ENCODE results near the gene MYH9.
A peak's percentile ranks its signal among the peaks of the same experiment; 100 is the strongest.

Gene MYH9

GRCh38 chr22:36398601-36399471 lies 11.1 kb upstream of the MYH9 start:
- Histone ChIP-seq H2BK120ac (ENCODE audit: low read depth, low read length) (no peak overlapping the region), H3K56ac (ENCODE audit: low read length) (no peak overlapping the region), H3K27me3 (ENCODE audit: insufficient read depth, low read length, poor library complexity) (no peaks in the 10 kb centered on the region), H3K79me1 (ENCODE audit: low read length) (no peaks in the 10 kb centered on the region), H3K27ac (ENCODE audit: low read depth, low read length) (no peak overlapping the region), H3K4me1 (ENCODE audit: control insufficient read depth, low read depth, low read length) (peaks cover 2% of the 10 kb centered on the region), H3K4me3 (ENCODE audit: low read length) (no peak overlapping the region), H2BK15ac (replicated peaks; ENCODE audit: low read depth) (no peak overlapping the region), H3K9ac (ENCODE audit: low read length) (no peak overlapping the region), H3K4me2 (ENCODE audit: low read length) (no peak overlapping the region), H3K18ac (ENCODE audit: low read length) (no peak overlapping the region), H2AK5ac (ENCODE audit: low read length) (no peak overlapping the region), H3K23ac (ENCODE audit: low read length) (no peak overlapping the region), H3K4ac (ENCODE audit: low read depth, low read length) (no peak overlapping the region), H4K5ac (ENCODE audit: low read length) (no peak overlapping the region), H4K8ac (ENCODE audit: low read depth, low read length) (no peak overlapping the region), H3K79me2 (ENCODE audit: control insufficient read depth, insufficient read depth, low read length) (no peaks in the 10 kb centered on the region), H2BK5ac (ENCODE audit: low read length) (no peak overlapping the region), H3K36me3 (ENCODE audit: control insufficient read depth, insufficient read depth, low read length) (no peaks in the 10 kb centered on the region)
- WGBS (ENCODE audit: extremely low coverage, insufficient coverage, low lambda C conversion rate) = no CpG with 5 or more reads among the region's 10 CpGs
- no peak for DNase-seq

- H3K4ac ChIP-seq (ENCODE audit: low read depth, low read length) = peak overlapping the region; percentile 49
- H3K56ac ChIP-seq (ENCODE audit: low read length) = peak overlapping the region; percentile 10
- H3K18ac ChIP-seq (ENCODE audit: low read length) = no peak overlapping the region
- H3K4me3 ChIP-seq (ENCODE audit: low read length) = no peak overlapping the region
- no peak overlapping the region for H4K5ac ChIP-seq (ENCODE audit: low read length)
- no peaks in the 10 kb centered on the region for H3K27me3 ChIP-seq (ENCODE audit: insufficient read depth, low read length, poor library complexity)
- peak; percentile 84 for DNase-seq
- H3K4me2 ChIP-seq (ENCODE audit: low read length) = no peak overlapping the region
- H3K23ac ChIP-seq (ENCODE audit: low read length) = no peak overlapping the region
- H2BK120ac ChIP-seq (ENCODE audit: low read depth, low read length) = no peak overlapping the region
- H3K4me1 ChIP-seq (ENCODE audit: control insufficient read depth, low read depth, low read length) = peaks cover 2% of the 10 kb centered on the region
- H3K36me3 ChIP-seq (ENCODE audit: control insufficient read depth, insufficient read depth, low read length) = no peaks in the 10 kb centered on the region
- no peak overlapping the region for H3K27ac ChIP-seq (ENCODE audit: low read depth, low read length)
- no peaks in the 10 kb centered on the region for H3K79me2 ChIP-seq (ENCODE audit: control insufficient read depth, insufficient read depth, low read length)
- H4K8ac ChIP-seq (ENCODE audit: low read depth, low read length) = no peak overlapping the region
- H2AK5ac ChIP-seq (ENCODE audit: low read length) = no peak overlapping the region
- H3K79me1 ChIP-seq (ENCODE audit: low read length) = no peaks in the 10 kb centered on the region
- H3K9ac ChIP-seq (ENCODE audit: low read length) = no peak overlapping the region
- WGBS (ENCODE audit: extremely low coverage, insufficient coverage, low lambda C conversion rate) = no CpG with 5 or more reads among the region's 13 CpGs
- H2BK15ac ChIP-seq (replicated peaks; ENCODE audit: low read depth) = no peak overlapping the region
- H2BK5ac ChIP-seq (ENCODE audit: low read length) = no peak overlapping the region
Measured at GRCh38 chr22:36397131-36398093, 9.6 kb upstream of the MYH9 start.

- Histone ChIP-seq H3K4ac (ENCODE audit: low read depth, low read length) (no peak overlapping the region), H3K27me3 (ENCODE audit: insufficient read depth, low read length, poor library complexity) (no peaks in the 10 kb centered on the region), H3K27ac (ENCODE audit: low read depth, low read length) (no peak overlapping the region), H3K79me1 (ENCODE audit: low read length) (no peaks in the 10 kb centered on the region), H4K8ac (ENCODE audit: low read depth, low read length) (no peak overlapping the region), H3K36me3 (ENCODE audit: control insufficient read depth, insufficient read depth, low read length) (no peaks in the 10 kb centered on the region), H2AK5ac (ENCODE audit: low read length) (no peak overlapping the region), H3K4me1 (ENCODE audit: control insufficient read depth, low read depth, low read length) (peaks cover 2% of the 10 kb centered on the region), H3K79me2 (ENCODE audit: control insufficient read depth, insufficient read depth, low read length) (no peaks in the 10 kb centered on the region), H3K4me3 (ENCODE audit: low read length) (no peak overlapping the region), H3K18ac (ENCODE audit: low read length) (no peak overlapping the region), H4K5ac (ENCODE audit: low read length) (no peak overlapping the region), H3K23ac (ENCODE audit: low read length) (no peak overlapping the region), H2BK5ac (ENCODE audit: low read length) (no peak overlapping the region), H3K56ac (ENCODE audit: low read length) (no peak overlapping the region), H3K9ac (ENCODE audit: low read length) (no peak overlapping the region), H2BK120ac (ENCODE audit: low read depth, low read length) (no peak overlapping the region), H3K4me2 (ENCODE audit: low read length) (no peak overlapping the region), H2BK15ac (replicated peaks; ENCODE audit: low read depth) (no peak overlapping the region)
- DNase-seq = no peak
- WGBS (ENCODE audit: extremely low coverage, insufficient coverage, low lambda C conversion rate) = no CpG with 5 or more reads among the region's 2 CpGs
Measured at GRCh38 chr22:36395915-36396314, 8.1 kb upstream of the MYH9 start.

- Histone ChIP-seq H3K79me2 (ENCODE audit: control insufficient read depth, insufficient read depth, low read length) (no peaks in the 10 kb centered on the region), H2BK15ac (replicated peaks; ENCODE audit: low read depth) (no peak overlapping the region), H4K8ac (ENCODE audit: low read depth, low read length) (no peak overlapping the region), H3K79me1 (ENCODE audit: low read length) (no peaks in the 10 kb centered on the region), H3K9ac (ENCODE audit: low read length) (no peak overlapping the region), H3K23ac (ENCODE audit: low read length) (no peak overlapping the region), H3K36me3 (ENCODE audit: control insufficient read depth, insufficient read depth, low read length) (no peaks in the 10 kb centered on the region), H3K4me2 (ENCODE audit: low read length) (no peak overlapping the region), H3K4ac (ENCODE audit: low read depth, low read length) (no peak overlapping the region), H3K56ac (ENCODE audit: low read length) (peak overlapping the region; percentile 51), H4K5ac (ENCODE audit: low read length) (no peak overlapping the region), H3K4me3 (ENCODE audit: low read length) (no peak overlapping the region), H2BK5ac (ENCODE audit: low read length) (no peak overlapping the region), H2BK120ac (ENCODE audit: low read depth, low read length) (no peak overlapping the region), H3K4me1 (ENCODE audit: control insufficient read depth, low read depth, low read length) (peaks cover 2% of the 10 kb centered on the region), H2AK5ac (ENCODE audit: low read length) (no peak overlapping the region), H3K18ac (ENCODE audit: low read length) (no peak overlapping the region), H3K27me3 (ENCODE audit: insufficient read depth, low read length, poor library complexity) (no peaks in the 10 kb centered on the region), H3K27ac (ENCODE audit: low read depth, low read length) (no peak overlapping the region)
- no peak for DNase-seq
- WGBS (ENCODE audit: extremely low coverage, insufficient coverage, low lambda C conversion rate) = no CpG with 5 or more reads among the region's 12 CpGs
Measured at GRCh38 chr22:36395055-36395849, 7.5 kb upstream of the MYH9 start.

GRCh38 chr22:36391638-36392037 lies 3.9 kb upstream of the MYH9 start:
- no peaks in the 10 kb centered on the region for H3K79me1 ChIP-seq (ENCODE audit: low read length)
- no peak overlapping the region for H3K56ac ChIP-seq (ENCODE audit: low read length)
- H3K4me1 ChIP-seq (ENCODE audit: control insufficient read depth, low read depth, low read length) = peaks cover 2% of the 10 kb centered on the region
- no peak overlapping the region for H3K4me3 ChIP-seq (ENCODE audit: low read length)
- H4K8ac ChIP-seq (ENCODE audit: low read depth, low read length) = no peak overlapping the region
- H2BK5ac ChIP-seq (ENCODE audit: low read length) = no peak overlapping the region
- no peak overlapping the region for H2BK15ac ChIP-seq (replicated peaks; ENCODE audit: low read depth)
- H3K4me2 ChIP-seq (ENCODE audit: low read length) = no peak overlapping the region
- no peak overlapping the region for H3K27ac ChIP-seq (ENCODE audit: low read depth, low read length)
- no peak overlapping the region for H3K4ac ChIP-seq (ENCODE audit: low read depth, low read length)
- H3K18ac ChIP-seq (ENCODE audit: low read length) = no peak overlapping the region
- no peak overlapping the region for H3K9ac ChIP-seq (ENCODE audit: low read length)
- H3K23ac ChIP-seq (ENCODE audit: low read length) = no peak overlapping the region
- H3K27me3 ChIP-seq (ENCODE audit: insufficient read depth, low read length, poor library complexity) = no peaks in the 10 kb centered on the region
- H4K5ac ChIP-seq (ENCODE audit: low read length) = no peak overlapping the region
- H3K79me2 ChIP-seq (ENCODE audit: control insufficient read depth, insufficient read depth, low read length) = peaks cover 11% of the 10 kb centered on the region
- DNase-seq = no peak
- H2BK120ac ChIP-seq (ENCODE audit: low read depth, low read length) = no peak overlapping the region
- no peak overlapping the region for H2AK5ac ChIP-seq (ENCODE audit: low read length)
- no CpG with 5 or more reads among the region's 3 CpGs for WGBS (ENCODE audit: extremely low coverage, insufficient coverage, low lambda C conversion rate)
- H3K36me3 ChIP-seq (ENCODE audit: control insufficient read depth, insufficient read depth, low read length) = no peaks in the 10 kb centered on the region
